Measurements from ENCODE around the gene GRID1.

- TF ChIP-seq CTCF (IDR thresholded peaks at IDR 0.05), result no peak
- TF ChIP-seq ZFX (IDR thresholded peaks at IDR 0.05; ENCODE audit: borderline replicate concordance), result no peak
Observed at GRCh38 chr10:86074294-86074693, 292.3 kb downstream of the GRID1 start.

Measured in 22Rv1 (cell line).